K562 (cell line): ENCODE results near the gene NAPB. TPM values are rescaled to one million over a fixed set of nuclear protein-coding genes. Genes with fewer than 3 reads are reported as not detected.

Experiments used
- ATAC-seq: fragments of 200-7000 bp; cut with Tn5 transposase; 3 replicates; pipeline ENCODE4 v1.9.1; 2020; ENCODE audit warnings: moderate library complexity
- BruUV-seq: library from RNA; stranded (reverse); fragments of 400-500 nt; replicated peaks from 2 replicates; lab custom pipeline; 2021; lab: Mats Ljungman, UMichigan
- CTCF ChIA-PET: fragments of 300-600 bp; formaldehyde crosslinking; extraction: SDS; loops from one replicate; lab custom pipeline; 2021; ENCODE audit warnings: low intra/inter-chr PET ratio; lab: Yijun Ruan, JAX
- POLR2A ChIA-PET: fragments of 300-600, 350-650 bp; sonication (Branson Sonifier 250); formaldehyde crosslinking; extraction: SDS; loops from one replicate; lab custom pipeline; 2021; ENCODE audit warnings: antibody characterized with exemption, inconsistent platforms; lab: Yijun Ruan, JAX
- DNase-seq, 4 experiments: peaks; one replicate each; pipeline versions ENCODE4 v3.0.0 to v3.0.0-alpha.2; 2011 to 2018; ENCODE audit warnings: low spot score in 3 of 4, mixed read lengths in 3 of 4; ENCODE audit errors: extremely low read depth in 1 of 4
- FAIRE-seq: peaks from 2 replicates; lab custom pipeline; 2011; peaks lifted over from hg19 to GRCh38; lab: Jason Lieb, UNC
- H2AFZ ChIP-seq: 2 replicates; pipeline ENCODE4 v1.6.0; 2011; ENCODE audit warnings: low read depth, low read length, control low read depth, inconsistent platforms
- H3K27ac ChIP-seq: fragments of 200-600 bp; 3 replicates; pipeline ENCODE4 v1.8.0; 2011; ENCODE audit warnings: low read depth, mild to moderate bottlenecking, control low read depth, inconsistent platforms, low read length, moderate library complexity, mixed read lengths; ENCODE audit errors: extremely low read depth
- H3K27me3 ChIP-seq, 2 experiments: fragments of 300-600 bp in 1 of 2; 2 replicates in 1 of 2; 3 replicates in 1 of 2; pipeline versions ENCODE4 v1.6.0 to v1.8.0; 2011; ENCODE audit warnings: inconsistent platforms in 2 of 2, low read length in 2 of 2, mild to moderate bottlenecking in 1 of 2, mixed read lengths in 1 of 2, moderate library complexity in 1 of 2; ENCODE audit not compliant: control insufficient read depth in 2 of 2, insufficient read depth in 2 of 2
- H3K36me3 ChIP-seq: fragments of 300-600 bp; 3 replicates; pipeline ENCODE4 v1.8.0; 2011; ENCODE audit warnings: mild to moderate bottlenecking, low read length, inconsistent platforms; ENCODE audit not compliant: control insufficient read depth, insufficient read depth
- H3K4me1 ChIP-seq, 2 experiments: fragments of 200-600 bp in 1 of 2; replicated peaks in 1 of 2; 2 replicates in 1 of 2; 3 replicates in 1 of 2; pipeline versions ENCODE4 v1.5.1 to v1.8.0; 2011; ENCODE audit warnings: inconsistent platforms in 2 of 2, low read length in 2 of 2, mild to moderate bottlenecking in 1 of 2, mixed read lengths in 1 of 2, moderate library complexity in 1 of 2; ENCODE audit not compliant: control insufficient read depth in 2 of 2, insufficient read depth in 2 of 2
- H3K4me2 ChIP-seq: 2 replicates; pipeline ENCODE4 v1.6.1; 2011; ENCODE audit warnings: low read length, control low read depth, inconsistent platforms, mixed read lengths; ENCODE audit not compliant: insufficient read depth
- H3K4me3 ChIP-seq: fragments of 200-600 bp; sonication (generic), shearing (Covaris generic); 2 replicates; pipeline ENCODE4 v1.5.1; 2016; ENCODE audit warnings: control low read depth, inconsistent platforms
- H3K79me2 ChIP-seq: fragments of 200-600 bp; 3 replicates; pipeline ENCODE4 v1.8.0; 2011; ENCODE audit warnings: low read length, inconsistent platforms; ENCODE audit not compliant: control insufficient read depth, insufficient read depth
- H3K9ac ChIP-seq, 2 experiments: 2 replicates each; pipeline versions ENCODE4 v1.6.0 to v1.6.1; 2011; ENCODE audit warnings: low read depth in 2 of 2, low read length in 2 of 2, control low read depth in 1 of 2, inconsistent platforms in 1 of 2, mild to moderate bottlenecking in 1 of 2, mixed read lengths in 1 of 2; ENCODE audit not compliant: insufficient read depth in 1 of 2
- H3K9me1 ChIP-seq: one replicate; pipeline ENCODE4 v1.6.0; 2011; ENCODE audit warnings: inconsistent platforms, mild to moderate bottlenecking, low read length, moderate library complexity; ENCODE audit not compliant: control insufficient read depth, insufficient read depth
- H3K9me3 ChIP-seq: replicated peaks from 2 replicates; pipeline ENCODE4 v1.5.1; 2011; ENCODE audit warnings: low read depth, low read length, inconsistent platforms; ENCODE audit not compliant: control insufficient read depth, insufficient read depth
- H4K20me1 ChIP-seq: replicated peaks from 2 replicates; pipeline ENCODE4 v1.6.1; 2011; ENCODE audit warnings: low read length, inconsistent platforms, mixed read lengths; ENCODE audit not compliant: control insufficient read depth, insufficient read depth
- FOXK2 ChIP-seq, 2 experiments: fragments of 450-650 bp; IDR thresholded peaks in 1 of 2; conservative IDR thresholded peaks in 1 of 2; 2 replicates each; pipeline ENCODE4 v1.6.1; 2016; ENCODE audit warnings: low read depth in 2 of 2, mild to moderate bottlenecking in 1 of 2
- HMG20B ChIP-seq: fragments of 250-450 bp; sonication (Bioruptor Pico); IDR thresholded peaks from 2 replicates; pipeline ENCODE4 v1.5.0; 2021; ENCODE audit warnings: mild to moderate bottlenecking
- KAT8 ChIP-seq: fragments of 450-650 bp; IDR thresholded peaks from 2 replicates; pipeline ENCODE4 v1.6.1; 2016; ENCODE audit warnings: low read depth, mild to moderate bottlenecking
- MTA3 ChIP-seq: fragments of 450-650 bp; formaldehyde crosslinking; IDR thresholded peaks from 2 replicates; pipeline ENCODE4 v1.6.1; 2017; ENCODE audit warnings: mild to moderate bottlenecking, borderline replicate concordance
- NCOA6 ChIP-seq: fragments of 450-650 bp; IDR thresholded peaks from 2 replicates; pipeline ENCODE4 v1.6.1; 2017; ENCODE audit warnings: mild to moderate bottlenecking
- PRMT5 ChIP-seq: sonication (generic); formaldehyde crosslinking; IDR thresholded peaks from 2 replicates; pipeline ENCODE4 v1.5.0; 2020; ENCODE audit warnings: missing genetic modification reagents
- RBM17 ChIP-seq: fragments of 200-400 bp; formaldehyde crosslinking; IDR thresholded peaks from 2 replicates; pipeline ENCODE4 v1.6.1; 2017; ENCODE audit warnings: low read depth, mild to moderate bottlenecking, low read length, borderline replicate concordance
- SMC3 ChIP-seq: conservative IDR thresholded peaks from 2 replicates; pipeline ENCODE4 v1.6.1; 2011; ENCODE audit warnings: low read depth, low read length, improper control_type of control experiment; ENCODE audit not compliant: insufficient read depth
- WGBS: fragments of 100-300 bp; shearing (Covaris generic); methylation state at CpG from one replicate; pipeline ENCODE4 v1.1.6; 2016; ENCODE audit warnings: low coverage, mixed read lengths; ENCODE audit not compliant: insufficient coverage; ENCODE audit errors: missing lambda C conversion rate; 5-methylcytosine and 5-hydroxymethylcytosine counted together
- in situ Hi-C: fragments of 300-500 bp; cut with MboI; formaldehyde crosslinking; loops from 4 replicates; pipeline ENCODE4 v1.15.0; 2018; ENCODE audit warnings: inconsistent platforms, mixed read lengths
- intact Hi-C: fragments of 100-400 bp; cut with micrococcal nuclease; formaldehyde crosslinking; loops from 2 replicates; pipeline ENCODE4 v1.14.2; 2022
- polyA plus RNA-seq, 8 experiments: library from polyadenylated mRNA; depleted of rRNA in 4 of 8; stranded (reverse) in 5 of 8; unstranded in 3 of 8; fragments of >200 nt; fragmentation: Nextera tagmentation in 2 of 8; fragmentation: Illumina TruSeq in 1 of 8; extraction: Ambion mirVana in 2 of 8; extraction: Trizol in 1 of 8; gene quantifications; 2 replicates each; pipeline versions ENCODE4 v1.2.1 to v1.2.3, GENCODE V29; 2011 to 2014; ENCODE audit warnings: inconsistent platforms in 1 of 8, missing spikeins in 1 of 8
- total RNA-seq, 7 experiments: library from RNA; depleted of rRNA in 6 of 7; stranded (reverse); fragments of >200 nt in 6 of 7; fragmentation: Illumina TruSeq in 2 of 7; extraction: Trizol in 2 of 7; gene quantifications; 2 replicates each; pipeline versions ENCODE4 v1.2.1 to v1.2.3, GENCODE V29; 2011 to 2021; ENCODE audit warnings: low replicate concordance in 1 of 7
- TF ChIP-seq, protein P1 (sequence below): sonication (generic); formaldehyde crosslinking; IDR thresholded peaks from 2 replicates; pipeline ENCODE4 v1.8.0; 2022; ENCODE audit warnings: mild to moderate bottlenecking, missing genetic modification reagents

The NAPB gene
- total and polyA plus RNA-seq, 9 of the 15 experiments (the other 6 are each of a cell fraction or from before 2014, with no cell fraction given), result 1.4 to 7.7 (median 5.2) TPM

GRCh38 chr20:23327617-23328333 lies 93.5 kb downstream of the NAPB start:
- intact Hi-C loops (no loop called here), in situ Hi-C loops (no loop called here)
- Histone ChIP-seq H3K4me3 (no peak overlapping the region), H3K27ac (no peak overlapping the region), H3K9ac (no peak overlapping the region), H2AFZ (no peak overlapping the region), H3K9me1 (no peaks in the 10 kb centered on the region), H3K79me2 (no peaks in the 10 kb centered on the region), H3K4me1 (peaks cover 0 to 14% of the 10 kb centered on the region in 2 experiments; a peak in 3 of 5 replicates), H3K36me3 (no peaks in the 10 kb centered on the region), H4K20me1 (no peaks in the 10 kb centered on the region), H3K9me3 (no peaks in the 10 kb centered on the region), H3K27me3 (peaks cover 0 to 16% of the 10 kb centered on the region in 2 experiments; a peak in 3 of 5 replicates), H3K4me2 (no peak overlapping the region)
- POLR2A ChIA-PET, result interaction anchor here (0.6 to 1.3 kb wide), 3 partner anchors 16 to 52 kb away, joined by 3 to 4 read pairs (median 3); no protein-coding TSS in a partner anchor
- TF ChIP-seq NCOA6 (no peak), PRMT5 (CRISPR knock-in tag) (no peak), SMC3 (no peak), MTA3 (no peak), KAT8 (no peak), FOXK2 (conservative IDR thresholded peaks at IDR 0.05 in 1 of 2, IDR thresholded peaks at IDR 0.05 in 1 of 2; ENCODE audit: low read depth in 2 of 2) (no peak), RBM17 (no peak), HMG20B (no peak)
- TF ChIP-seq, protein P1, sequence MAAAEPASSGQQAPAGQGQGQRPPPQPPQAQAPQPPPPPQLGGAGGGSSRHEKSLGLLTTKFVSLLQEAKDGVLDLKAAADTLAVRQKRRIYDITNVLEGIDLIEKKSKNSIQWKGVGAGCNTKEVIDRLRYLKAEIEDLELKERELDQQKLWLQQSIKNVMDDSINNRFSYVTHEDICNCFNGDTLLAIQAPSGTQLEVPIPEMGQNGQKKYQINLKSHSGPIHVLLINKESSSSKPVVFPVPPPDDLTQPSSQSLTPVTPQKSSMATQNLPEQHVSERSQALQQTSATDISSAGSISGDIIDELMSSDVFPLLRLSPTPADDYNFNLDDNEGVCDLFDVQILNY (CRISPR knock-in tag), result no peak
- FAIRE-seq (no peak), ATAC-seq (no peak), DNase-seq (no peak)
- CTCF ChIA-PET, result no interaction called here
- BruUV-seq, result no TSS peak
- WGBS, result 16% methylated on average over 14 of the region's 15 CpGs
